HG02852 (cell line): ENCODE measurements around the gene PCDH9.

Source experiments
- ATAC-seq: cut with Tn5 transposase; IDR thresholded peaks from one replicate; pipeline ENCODE4 v1.9.1; 2021; ENCODE audit warnings: mild to moderate bottlenecking, moderate library complexity; ENCODE audit not compliant: unreplicated experiment

The PCDH9 gene

GRCh38 chr13:66508153-66508909, 721.8 kb downstream of the PCDH9 start:
- ATAC-seq: no peak

GRCh38 chr13:66506979-66507378, 723.2 kb downstream of the PCDH9 start:
- ATAC-seq: peak; percentile 51

- no peak for ATAC-seq
These were observed 723.9 kb downstream of the PCDH9 start for GRCh38 chr13:66506051-66506777.

- ATAC-seq: no peak
These were observed 726.2 kb downstream of the PCDH9 start for GRCh38 chr13:66503890-66504289.

- ATAC-seq: no peak
These were observed 729.0 kb downstream of the PCDH9 start for GRCh38 chr13:66501181-66501580.

- no peak for ATAC-seq
These were observed 737.7 kb downstream of the PCDH9 start for GRCh38 chr13:66492479-66492878.

GRCh38 chr13:66491251-66491650, 738.9 kb downstream of the PCDH9 start:
- ATAC-seq: no peak

- no peak for ATAC-seq
These were observed 740.5 kb downstream of the PCDH9 start for GRCh38 chr13:66489586-66489985.

- ATAC-seq: no peak
These were observed 741.0 kb downstream of the PCDH9 start for GRCh38 chr13:66489172-66489571.

- ATAC-seq: no peak
These were observed 746.4 kb downstream of the PCDH9 start for GRCh38 chr13:66483712-66484111.

GRCh38 chr13:66482836-66483235, 747.3 kb downstream of the PCDH9 start:
- ATAC-seq: no peak

GRCh38 chr13:66477816-66478215, 752.3 kb downstream of the PCDH9 start:
- ATAC-seq: no peak

GRCh38 chr13:66475061-66475460, 755.1 kb downstream of the PCDH9 start:
- ATAC-seq: no peak

- no peak for ATAC-seq
These were observed 760.4 kb downstream of the PCDH9 start for GRCh38 chr13:66469745-66470144.

- ATAC-seq: no peak
These were observed 761.5 kb downstream of the PCDH9 start for GRCh38 chr13:66468656-66469055.

GRCh38 chr13:66462187-66462586, 767.9 kb downstream of the PCDH9 start:
- ATAC-seq: no peak

- ATAC-seq: no peak
These were observed 769.1 kb downstream of the PCDH9 start for GRCh38 chr13:66461021-66461420.

- ATAC-seq: no peak
These were observed 770.5 kb downstream of the PCDH9 start for GRCh38 chr13:66459634-66460033.

- no peak for ATAC-seq
These were observed 771.0 kb downstream of the PCDH9 start for GRCh38 chr13:66459143-66459542.

- ATAC-seq: no peak
These were observed 783.7 kb downstream of the PCDH9 start for GRCh38 chr13:66446413-66446812.

GRCh38 chr13:66443926-66444325, 786.2 kb downstream of the PCDH9 start:
- ATAC-seq: no peak

- no peak for ATAC-seq
These were observed 789.2 kb downstream of the PCDH9 start for GRCh38 chr13:66440938-66441337.
